ENCODE measurements around the gene ADRB2. TPM values are rescaled to one million over a fixed set of nuclear protein-coding genes. Genes with fewer than 3 reads are reported as not detected.

ADRB2 gene
- total and polyA plus RNA-seq, 2 donors: 1.6 to 3.0 TPM

- Histone ChIP-seq H3K36me3 (ENCODE audit: insufficient read depth) (no peaks in the 10 kb centered on the region), H3K4me1 (ENCODE audit: insufficient read depth) (peaks cover 1% of the 10 kb centered on the region), H3K4me3 (ENCODE audit: low read depth, low read length) (no peak overlapping the region), H3K27ac (ENCODE audit: low read depth) (no peak overlapping the region)
- 69% methylated on average over 10 of the region's 10 CpGs for WGBS
- DNase-seq (ENCODE audit: extremely low spot score): no peak
Observed at GRCh38 chr5:148843510-148844318, 17.3 kb downstream of the ADRB2 start.

- 75% methylated on average over 7 of the region's 7 CpGs for WGBS
- no peak for DNase-seq (ENCODE audit: extremely low spot score)
- no peaks in the 10 kb centered on the region for H3K36me3 ChIP-seq (ENCODE audit: insufficient read depth)
Observed at GRCh38 chr5:148844433-148845280, 18.2 kb downstream of the ADRB2 start.

GRCh38 chr5:148846930-148847329 is 20.5 kb downstream of the ADRB2 start:
- Histone ChIP-seq H3K27ac (ENCODE audit: low read depth) (no peak overlapping the region), H3K4me1 (ENCODE audit: insufficient read depth) (peaks cover 1% of the 10 kb centered on the region), H3K4me3 (ENCODE audit: low read depth, low read length) (no peak overlapping the region), H3K36me3 (ENCODE audit: insufficient read depth) (no peaks in the 10 kb centered on the region)
- no peak for DNase-seq (ENCODE audit: extremely low spot score)

More at GRCh38 chr5:148844433-148845280, 18.2 kb downstream of the ADRB2 start:
- Histone ChIP-seq H3K27ac (ENCODE audit: low read depth) (no peak overlapping the region), H3K4me3 (ENCODE audit: low read depth, low read length) (no peak overlapping the region), H3K4me1 (ENCODE audit: insufficient read depth) (peaks cover 1% of the 10 kb centered on the region)

GRCh38 chr5:148847456-148847855 is 21.0 kb downstream of the ADRB2 start:
- no peak overlapping the region for H3K27ac ChIP-seq (ENCODE audit: low read depth)
- H3K36me3 ChIP-seq (ENCODE audit: insufficient read depth): no peaks in the 10 kb centered on the region
- 85% methylated on average over 2 of the region's 2 CpGs for WGBS
- H3K4me3 ChIP-seq (ENCODE audit: low read depth, low read length): no peak overlapping the region
- H3K4me1 ChIP-seq (ENCODE audit: insufficient read depth): peaks cover 1% of the 10 kb centered on the region
- DNase-seq (ENCODE audit: extremely low spot score): no peak

GRCh38 chr5:148848393-148849031 is 22.1 kb downstream of the ADRB2 start:
- Histone ChIP-seq H3K4me3 (ENCODE audit: low read depth, low read length) (no peak overlapping the region), H3K4me1 (ENCODE audit: insufficient read depth) (peaks cover 1% of the 10 kb centered on the region), H3K27ac (ENCODE audit: low read depth) (no peak overlapping the region), H3K36me3 (ENCODE audit: insufficient read depth) (no peaks in the 10 kb centered on the region)
- 52% methylated on average over 3 of the region's 3 CpGs for WGBS
- DNase-seq (ENCODE audit: extremely low spot score): no peak

GRCh38 chr5:148849461-148849860 is 23.1 kb downstream of the ADRB2 start:
- Histone ChIP-seq H3K27ac (ENCODE audit: low read depth) (no peak overlapping the region), H3K4me3 (ENCODE audit: low read depth, low read length) (no peak overlapping the region), H3K4me1 (ENCODE audit: insufficient read depth) (peaks cover 1% of the 10 kb centered on the region), H3K36me3 (ENCODE audit: insufficient read depth) (no peaks in the 10 kb centered on the region)
- 83% methylated on average over 4 of the region's 4 CpGs for WGBS
- DNase-seq (ENCODE audit: extremely low spot score): no peak

- H3K4me3 ChIP-seq (ENCODE audit: low read depth, low read length): no peak overlapping the region
- WGBS: 50% methylated on average over 2 of the region's 2 CpGs
- H3K27ac ChIP-seq (ENCODE audit: low read depth): no peak overlapping the region
- DNase-seq (ENCODE audit: extremely low spot score): no peak
- peaks cover 1% of the 10 kb centered on the region for H3K4me1 ChIP-seq (ENCODE audit: insufficient read depth)
- no peaks in the 10 kb centered on the region for H3K36me3 ChIP-seq (ENCODE audit: insufficient read depth)
Observed at GRCh38 chr5:148850836-148851235, 24.4 kb downstream of the ADRB2 start.

- Histone ChIP-seq H3K36me3 (ENCODE audit: insufficient read depth) (no peaks in the 10 kb centered on the region), H3K4me1 (ENCODE audit: insufficient read depth) (no peaks in the 10 kb centered on the region), H3K4me3 (ENCODE audit: low read depth, low read length) (no peak overlapping the region), H3K27ac (ENCODE audit: low read depth) (no peak overlapping the region)
- DNase-seq (ENCODE audit: extremely low spot score): no peak
- WGBS: 94% methylated on average over 2 of the region's 2 CpGs
Observed at GRCh38 chr5:148853868-148854267, 27.5 kb downstream of the ADRB2 start.

- H3K27ac ChIP-seq (ENCODE audit: low read depth): no peak overlapping the region
- 83% methylated on average over 5 of the region's 5 CpGs for WGBS
- no peaks in the 10 kb centered on the region for H3K36me3 ChIP-seq (ENCODE audit: insufficient read depth)
- no peaks in the 10 kb centered on the region for H3K4me1 ChIP-seq (ENCODE audit: insufficient read depth)
- H3K4me3 ChIP-seq (ENCODE audit: low read depth, low read length): no peak overlapping the region
- no peak for DNase-seq (ENCODE audit: extremely low spot score)
Observed at GRCh38 chr5:148855249-148856008, 29.0 kb downstream of the ADRB2 start.

GRCh38 chr5:148856009-148856367 is 29.6 kb downstream of the ADRB2 start:
- 73% methylated on average over 2 of the region's 2 CpGs for WGBS
- no peaks in the 10 kb centered on the region for H3K36me3 ChIP-seq (ENCODE audit: insufficient read depth)
- H3K27ac ChIP-seq (ENCODE audit: low read depth): no peak overlapping the region
- no peak overlapping the region for H3K4me3 ChIP-seq (ENCODE audit: low read depth, low read length)
- DNase-seq (ENCODE audit: extremely low spot score): no peak
- H3K4me1 ChIP-seq (ENCODE audit: insufficient read depth): no peaks in the 10 kb centered on the region

- H3K4me1 ChIP-seq (ENCODE audit: insufficient read depth): no peaks in the 10 kb centered on the region
- DNase-seq (ENCODE audit: extremely low spot score): no peak
- H3K36me3 ChIP-seq (ENCODE audit: insufficient read depth): no peaks in the 10 kb centered on the region
- 81% methylated on average over 1 of the region's 1 CpG for WGBS
- H3K4me3 ChIP-seq (ENCODE audit: low read depth, low read length): no peak overlapping the region
- no peak overlapping the region for H3K27ac ChIP-seq (ENCODE audit: low read depth)
Observed at GRCh38 chr5:148856424-148856823, 30.0 kb downstream of the ADRB2 start.

- Histone ChIP-seq H3K4me1 (ENCODE audit: insufficient read depth) (no peaks in the 10 kb centered on the region), H3K4me3 (ENCODE audit: low read depth, low read length) (no peak overlapping the region), H3K36me3 (ENCODE audit: insufficient read depth) (no peaks in the 10 kb centered on the region), H3K27ac (ENCODE audit: low read depth) (no peak overlapping the region)
- 94% methylated on average over 2 of the region's 2 CpGs for WGBS
- DNase-seq (ENCODE audit: extremely low spot score): no peak
Observed at GRCh38 chr5:148857474-148857873, 31.1 kb downstream of the ADRB2 start.

GRCh38 chr5:148858106-148858505 is 31.7 kb downstream of the ADRB2 start:
- 78% methylated on average over 2 of the region's 2 CpGs for WGBS
- no peak overlapping the region for H3K4me3 ChIP-seq (ENCODE audit: low read depth, low read length)
- no peaks in the 10 kb centered on the region for H3K36me3 ChIP-seq (ENCODE audit: insufficient read depth)
- H3K27ac ChIP-seq (ENCODE audit: low read depth): no peak overlapping the region
- no peaks in the 10 kb centered on the region for H3K4me1 ChIP-seq (ENCODE audit: insufficient read depth)
- DNase-seq (ENCODE audit: extremely low spot score): no peak

Data from urinary bladder (tissue), 4 donors.